ENCODE measurements around the gene MAPKAPK3.

DNA sequence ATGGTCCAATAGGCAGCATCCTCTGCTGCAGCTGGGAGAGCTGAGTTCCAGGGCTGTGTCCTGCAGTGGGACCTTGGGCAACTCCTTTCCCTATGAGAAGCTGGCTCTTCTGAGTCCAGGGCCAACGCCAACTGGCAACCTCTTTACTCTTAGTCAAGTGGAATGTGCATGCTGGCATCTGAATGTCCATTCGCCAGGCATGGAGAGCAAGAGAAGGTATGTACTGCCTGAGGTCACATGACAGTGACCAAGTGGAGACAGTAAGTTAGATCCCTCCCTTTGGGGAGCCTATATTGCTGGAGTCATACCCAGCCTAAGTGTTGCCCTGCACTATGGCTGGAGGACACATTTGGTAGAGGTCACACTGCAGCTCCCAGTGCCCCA is 35.5 kb upstream of the MAPKAPK3 start:
- no peak for TF ChIP-seq CTCF (IDR thresholded peaks at IDR 0.05)
- TF ChIP-seq POLR2A (IDR thresholded peaks at IDR 0.05), result no peak
